Choroid plexus epithelial cell (primary cell): Measurements from ENCODE around the gene CACNA2D3.
"Not testable (repeated sequence)": the region's sequence is repeated elsewhere in the genome, so short reads cannot be mapped to it uniquely, and the experiment has no call there.

Source experiments
- DNase-seq: peaks from one replicate; pipeline ENCODE4 v3.0.0-alpha.2; 2010; ENCODE audit warnings: low read depth
- H3K4me3 ChIP-seq: 2 replicates; pipeline ENCODE4 v1.5.1; 2011; ENCODE audit warnings: low read depth, mild to moderate bottlenecking, control low read depth, low read length, moderate library complexity
- CTCF ChIP-seq: conservative IDR thresholded peaks from 2 replicates; pipeline ENCODE4 v1.5.1; 2011; ENCODE audit warnings: low read depth, mild to moderate bottlenecking, control low read depth, inconsistent platforms, low read length, moderate library complexity

Gene CACNA2D3

DNA sequence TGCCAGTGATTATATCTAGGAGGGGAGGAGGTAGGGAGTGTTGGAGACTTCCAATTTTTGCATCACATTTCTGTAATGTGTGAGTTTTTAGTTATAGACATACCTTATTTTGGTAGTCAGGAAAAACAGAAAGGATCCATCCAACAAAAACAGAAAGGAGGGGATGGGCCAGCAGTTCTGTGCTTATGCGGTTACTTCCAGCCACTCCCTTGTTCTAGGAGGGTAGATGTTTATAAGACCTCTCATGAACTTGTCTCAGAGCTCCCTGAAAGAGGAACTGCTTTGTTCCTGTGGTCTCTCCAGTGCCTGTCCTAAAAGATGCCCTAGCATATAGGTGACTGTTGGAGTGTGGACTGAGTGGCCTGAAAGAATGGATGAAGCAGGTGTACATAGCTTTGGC is 323.3 kb downstream of the CACNA2D3 start:
- no peak overlapping the region for H3K4me3 ChIP-seq
- DNase-seq: no peak
- TF ChIP-seq CTCF: no peak

DNA sequence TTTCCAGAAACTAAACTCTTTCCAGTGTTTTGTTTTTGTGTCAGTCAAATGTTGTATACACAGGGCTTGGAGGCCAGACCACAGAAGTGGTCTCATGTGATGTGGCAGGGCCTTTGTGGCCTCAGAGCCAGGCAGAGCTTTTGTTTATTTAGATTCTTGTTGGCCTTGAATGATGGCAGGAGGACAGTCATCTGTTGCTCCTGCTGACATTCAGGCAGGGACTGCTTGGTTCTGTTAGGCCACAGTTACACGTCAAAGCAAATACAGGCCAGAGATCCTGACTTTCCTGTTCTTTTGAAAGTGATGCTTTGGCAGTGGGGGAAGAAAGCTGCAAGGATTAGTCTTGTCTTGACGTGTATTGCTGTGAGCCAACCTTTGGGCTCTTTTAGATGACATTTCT is 325.1 kb downstream of the CACNA2D3 start:
- DNase-seq: no peak
- H3K4me3 ChIP-seq: no peak overlapping the region
- no peak for TF ChIP-seq CTCF

GRCh38 chr3:54454806-54455205 is 332.5 kb downstream of the CACNA2D3 start:
- DNase-seq: no peak
- no peak for TF ChIP-seq CTCF
- H3K4me3 ChIP-seq: no peak overlapping the region

GRCh38 chr3:54458357-54458756 is 336.0 kb downstream of the CACNA2D3 start:
- H3K4me3 ChIP-seq: no peak overlapping the region
- no peak for TF ChIP-seq CTCF
- no peak for DNase-seq

DNA sequence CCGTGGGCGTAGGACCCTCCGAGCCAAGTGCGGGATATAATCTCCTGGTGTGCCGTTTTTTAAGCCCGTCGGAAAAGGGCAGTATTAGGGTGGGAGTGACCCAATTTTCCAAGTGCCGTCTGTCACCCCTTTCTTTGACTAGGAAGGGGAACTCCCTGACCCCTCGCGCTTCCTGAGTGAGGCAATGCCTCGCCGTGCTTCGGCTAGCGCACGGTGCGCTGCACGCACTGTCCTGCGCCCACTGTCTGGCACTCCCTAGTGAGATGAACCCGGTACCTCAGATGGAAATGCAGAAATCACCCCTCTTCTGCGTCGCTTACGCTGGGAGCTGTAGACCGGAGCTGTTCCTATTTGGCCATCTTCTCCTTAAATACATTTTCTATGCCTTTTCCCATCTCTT is 342.2 kb downstream of the CACNA2D3 start:
- H3K4me3 ChIP-seq, DNase-seq: not testable (repeated sequence)

- H3K4me3 ChIP-seq: no peak overlapping the region
- TF ChIP-seq CTCF: no peak
- no peak for DNase-seq
These were observed 354.5 kb downstream of the CACNA2D3 start for GRCh38 chr3:54476891-54477290.

GRCh38 chr3:54481606-54482365 is 359.4 kb downstream of the CACNA2D3 start:
- TF ChIP-seq CTCF: no peak
- DNase-seq: no peak
- H3K4me3 ChIP-seq: no peak overlapping the region
